ENCODE data around the gene MS4A6E.
"Not testable (repeated sequence)": the region's sequence is repeated elsewhere in the genome, so short reads cannot be mapped to it uniquely, and the experiment has no call there.

The MS4A6E gene

DNA sequence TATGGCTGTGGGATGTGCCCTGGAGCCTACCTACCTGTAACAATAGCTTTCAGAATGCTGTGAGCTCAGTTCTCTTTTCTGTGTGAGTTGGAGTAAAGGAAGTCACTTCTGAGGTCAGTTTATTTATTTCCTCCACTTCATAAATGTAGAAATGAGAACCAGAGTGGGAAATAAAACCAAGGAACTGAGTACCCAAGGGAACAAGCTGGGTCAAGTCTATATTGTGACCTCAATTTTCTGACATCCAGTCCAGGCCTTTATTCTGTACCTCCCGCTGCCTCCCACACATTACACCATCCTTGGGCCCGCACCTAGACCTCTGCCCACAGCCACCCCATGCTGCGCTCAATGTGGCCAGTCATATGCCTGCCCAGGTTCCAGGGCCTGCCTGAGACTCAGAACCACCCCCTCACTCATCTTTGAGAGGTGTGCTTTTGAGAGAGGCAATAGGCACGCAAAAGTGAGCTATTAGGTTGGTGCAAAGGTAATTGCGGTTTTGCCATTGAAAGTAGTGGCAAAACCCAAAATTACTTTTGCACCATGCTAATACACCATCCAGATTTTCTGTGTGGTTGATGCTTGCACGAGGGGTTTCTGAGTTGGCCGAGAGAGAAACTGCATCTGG, 9.8 kb downstream of the MS4A6E start:
- DNase-seq (ENCODE audit: low read depth): no peak

GRCh38 chr11:60338053-60338452, 11.0 kb downstream of the MS4A6E start:
- no peak for DNase-seq (ENCODE audit: low read depth)

DNA sequence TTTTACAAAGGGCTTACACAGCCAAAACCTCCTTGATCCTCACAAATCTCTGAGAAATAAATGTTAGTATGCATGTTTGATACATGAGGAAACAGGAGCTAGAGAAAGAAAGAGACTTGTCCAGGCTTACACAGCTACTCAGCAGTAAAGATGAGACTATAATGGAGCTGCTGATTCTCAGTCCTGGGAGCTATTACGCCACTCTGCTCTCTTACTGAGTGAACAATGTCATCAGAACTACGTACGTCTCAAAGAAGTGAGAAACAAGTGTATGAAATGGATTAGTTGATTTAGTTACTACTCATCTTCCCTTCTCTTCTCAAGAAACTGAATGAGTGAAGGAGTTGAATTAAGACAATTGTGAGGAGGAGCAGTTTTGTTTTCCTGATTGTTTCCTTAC, 12.3 kb downstream of the MS4A6E start:
- DNase-seq (ENCODE audit: low read depth): no peak

- no peak for DNase-seq (ENCODE audit: low read depth)
Measured at GRCh38 chr11:60343094-60343704, 16.1 kb downstream of the MS4A6E start.

DNA sequence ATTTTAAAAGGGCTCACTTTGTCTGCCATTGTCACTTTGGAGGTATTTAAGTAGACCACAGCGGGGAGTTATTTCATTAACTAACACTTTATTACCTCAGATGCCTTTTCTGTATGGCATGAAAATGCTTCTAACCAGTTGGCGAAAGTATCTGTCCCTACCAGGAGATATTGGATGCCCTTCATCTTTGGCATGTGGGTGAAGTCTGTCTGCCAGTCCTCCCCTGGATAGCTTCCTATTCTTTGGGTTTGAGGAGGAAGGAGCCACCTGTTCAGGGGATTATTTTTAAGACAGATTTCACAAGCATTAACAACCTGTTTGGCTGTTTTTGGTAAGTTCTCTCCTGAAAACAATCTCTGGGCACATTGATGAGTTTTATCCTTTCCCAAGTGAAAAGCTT, 17.1 kb downstream of the MS4A6E start:
- no peak for DNase-seq (ENCODE audit: low read depth)

DNA sequence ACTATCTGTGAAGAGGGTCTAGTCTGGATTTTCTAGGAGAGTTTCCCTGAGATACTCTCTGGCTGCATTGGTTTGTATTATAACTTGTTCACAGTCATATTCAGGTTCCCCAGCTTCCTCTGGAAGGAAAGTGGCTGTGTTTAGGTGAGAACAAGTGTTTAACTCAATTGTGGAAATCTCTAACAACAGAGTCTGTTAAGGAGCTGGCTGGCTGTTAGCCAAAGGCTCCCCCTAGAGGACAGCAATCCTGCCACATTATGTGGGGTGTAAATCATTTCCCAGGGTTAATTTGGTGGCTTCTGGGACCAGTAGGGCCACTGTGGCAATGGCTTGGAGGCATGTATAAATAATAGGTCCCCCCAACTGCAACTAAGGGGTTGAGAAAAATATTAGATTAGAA, 18.4 kb downstream of the MS4A6E start:
- no peak for DNase-seq (ENCODE audit: low read depth)

DNA sequence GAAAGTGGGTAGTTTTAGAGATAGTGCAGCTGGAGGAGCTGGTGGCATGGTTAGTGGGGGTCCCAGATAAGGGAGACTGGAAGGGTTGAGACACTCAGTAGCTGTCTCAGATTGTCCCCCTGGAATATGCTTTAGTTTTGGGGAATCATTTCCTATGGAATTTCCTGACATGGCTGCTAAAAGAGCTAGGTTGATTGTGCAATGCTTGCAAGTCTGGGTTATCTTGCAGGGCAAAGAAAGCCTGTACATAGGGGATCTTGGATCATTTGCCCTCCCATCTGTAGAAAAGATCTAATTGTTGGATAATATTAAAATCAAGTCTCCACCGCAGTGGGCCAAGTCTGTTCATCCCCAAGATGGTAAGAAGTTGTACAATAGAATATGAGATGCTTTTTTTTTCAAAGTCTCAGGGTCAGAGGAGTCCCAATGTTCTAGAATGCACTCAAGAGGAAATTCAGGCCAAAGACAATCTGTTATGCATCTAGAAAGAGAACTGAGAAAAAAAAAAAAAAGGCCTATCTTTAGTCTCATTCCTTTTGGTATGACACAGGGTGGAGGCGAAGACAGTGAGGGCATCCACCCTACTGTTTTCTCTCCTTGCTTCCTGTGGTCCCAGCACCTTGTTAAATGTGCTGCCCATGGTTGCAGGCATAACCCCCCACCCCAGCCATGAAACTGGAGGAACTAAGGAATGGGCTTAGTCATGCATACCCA, 20.2 kb downstream of the MS4A6E start:
- no peak for DNase-seq (ENCODE audit: low read depth)

GRCh38 chr11:60348116-60348515, 21.1 kb downstream of the MS4A6E start:
- DNase-seq (ENCODE audit: low read depth): no peak

DNA sequence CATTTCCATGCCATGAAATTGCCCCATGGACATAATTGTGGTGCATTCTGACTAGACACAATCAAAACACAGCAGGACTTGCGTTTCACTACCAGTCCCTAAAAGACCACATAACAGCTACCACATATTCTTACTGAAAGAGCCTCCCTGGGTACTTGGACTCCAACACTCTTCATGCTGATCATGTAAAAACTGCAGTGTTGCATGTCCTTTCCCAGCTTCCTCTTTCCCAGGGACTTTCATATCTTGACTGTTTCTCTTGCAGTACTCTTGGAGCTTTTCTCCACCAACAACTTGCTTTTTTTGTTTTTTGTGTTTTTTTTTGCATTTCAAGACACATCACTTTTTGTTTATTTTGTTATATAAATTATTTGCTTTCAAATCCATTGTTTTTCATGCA, 22.9 kb downstream of the MS4A6E start:
- DNase-seq (ENCODE audit: low read depth): no peak

DNA sequence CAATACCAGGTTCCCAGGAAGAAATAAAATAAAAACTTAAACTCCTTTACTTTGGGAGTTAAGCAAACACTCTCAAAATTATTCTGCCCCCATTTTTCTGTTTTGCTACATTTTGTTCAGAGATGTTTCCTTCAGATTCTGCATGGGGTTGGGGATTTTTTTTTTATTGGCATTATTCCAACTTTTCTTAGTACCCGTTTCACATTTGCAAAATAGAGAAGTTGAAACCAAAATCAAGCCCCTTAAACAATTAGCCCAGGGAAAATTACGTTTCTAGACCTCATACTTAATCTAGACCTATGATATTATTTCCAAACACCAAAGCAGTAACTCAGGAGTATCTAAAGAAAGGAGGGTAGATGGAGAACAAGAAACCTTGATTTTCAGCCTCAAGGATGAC, 30.7 kb downstream of the MS4A6E start:
- no peak for DNase-seq (ENCODE audit: low read depth)

- DNase-seq (ENCODE audit: low read depth): no peak
Measured at GRCh38 chr11:60360621-60361020, 33.6 kb downstream of the MS4A6E start.

GRCh38 chr11:60362241-60362640, 35.2 kb downstream of the MS4A6E start:
- no peak for DNase-seq (ENCODE audit: low read depth)

- DNase-seq (ENCODE audit: low read depth): peak; percentile 9
Measured at GRCh38 chr11:60363542-60364470, 36.8 kb downstream of the MS4A6E start.

- DNase-seq (ENCODE audit: low read depth): not testable (repeated sequence)
Measured at GRCh38 chr11:60366262-60366904, 39.3 kb downstream of the MS4A6E start.

- DNase-seq (ENCODE audit: low read depth): no peak
Measured at GRCh38 chr11:60367009-60367408, 40.0 kb downstream of the MS4A6E start.

GRCh38 chr11:60367896-60368295, 40.8 kb downstream of the MS4A6E start:
- no peak for DNase-seq (ENCODE audit: low read depth)

GRCh38 chr11:60370252-60370810, 43.3 kb downstream of the MS4A6E start:
- no peak for DNase-seq (ENCODE audit: low read depth)

GRCh38 chr11:60370811-60371298, 43.8 kb downstream of the MS4A6E start:
- DNase-seq (ENCODE audit: low read depth): no peak

DNA sequence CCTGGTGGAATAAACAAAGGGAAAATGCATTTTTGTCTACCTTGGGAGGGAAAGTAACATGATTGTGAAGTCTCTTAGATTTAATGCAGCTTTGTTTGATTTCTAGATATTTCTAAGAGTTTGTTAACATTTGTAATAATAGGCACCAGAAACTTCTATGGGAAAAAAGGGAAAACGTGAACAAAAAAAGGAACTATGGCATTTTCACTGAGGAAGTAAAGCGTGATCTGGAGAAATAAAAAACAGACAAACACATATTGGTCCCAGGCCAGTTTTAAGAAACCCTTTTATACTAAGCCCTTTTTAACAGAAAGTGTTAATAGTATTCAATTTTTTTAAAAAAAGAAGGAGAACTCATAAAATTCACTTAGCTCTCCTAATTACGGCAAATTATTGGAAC, 44.3 kb downstream of the MS4A6E start:
- no peak for DNase-seq (ENCODE audit: low read depth)

DNA sequence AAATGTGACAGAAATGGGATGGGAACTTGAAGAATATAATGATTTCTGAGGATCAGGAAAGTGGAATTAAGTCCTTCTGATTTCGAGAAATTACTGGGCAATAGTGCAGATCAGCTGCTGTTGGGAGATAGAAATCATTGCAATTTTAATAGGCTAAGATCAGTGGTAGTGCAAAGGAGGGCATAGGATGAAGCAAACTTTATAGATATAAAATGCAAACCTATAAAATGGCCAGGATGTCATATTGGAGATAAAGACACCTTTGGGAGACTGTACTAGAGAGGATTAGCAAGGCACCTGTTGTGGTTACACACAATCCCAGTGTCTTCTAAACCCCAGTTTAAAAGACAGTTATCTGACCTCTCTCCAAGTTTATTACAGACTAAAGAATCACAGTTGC, 44.8 kb downstream of the MS4A6E start:
- no peak for DNase-seq (ENCODE audit: low read depth)

- DNase-seq (ENCODE audit: low read depth): no peak
Measured at GRCh38 chr11:60372767-60373166, 45.7 kb downstream of the MS4A6E start.
